Measurements from ENCODE around the gene LLCFC1. TPM values are rescaled to one million over a fixed set of nuclear protein-coding genes. Genes with fewer than 3 reads are reported as not detected.

The LLCFC1 gene
- total RNA-seq, 6 experiments from 2014 or later, result not detected

DNA sequence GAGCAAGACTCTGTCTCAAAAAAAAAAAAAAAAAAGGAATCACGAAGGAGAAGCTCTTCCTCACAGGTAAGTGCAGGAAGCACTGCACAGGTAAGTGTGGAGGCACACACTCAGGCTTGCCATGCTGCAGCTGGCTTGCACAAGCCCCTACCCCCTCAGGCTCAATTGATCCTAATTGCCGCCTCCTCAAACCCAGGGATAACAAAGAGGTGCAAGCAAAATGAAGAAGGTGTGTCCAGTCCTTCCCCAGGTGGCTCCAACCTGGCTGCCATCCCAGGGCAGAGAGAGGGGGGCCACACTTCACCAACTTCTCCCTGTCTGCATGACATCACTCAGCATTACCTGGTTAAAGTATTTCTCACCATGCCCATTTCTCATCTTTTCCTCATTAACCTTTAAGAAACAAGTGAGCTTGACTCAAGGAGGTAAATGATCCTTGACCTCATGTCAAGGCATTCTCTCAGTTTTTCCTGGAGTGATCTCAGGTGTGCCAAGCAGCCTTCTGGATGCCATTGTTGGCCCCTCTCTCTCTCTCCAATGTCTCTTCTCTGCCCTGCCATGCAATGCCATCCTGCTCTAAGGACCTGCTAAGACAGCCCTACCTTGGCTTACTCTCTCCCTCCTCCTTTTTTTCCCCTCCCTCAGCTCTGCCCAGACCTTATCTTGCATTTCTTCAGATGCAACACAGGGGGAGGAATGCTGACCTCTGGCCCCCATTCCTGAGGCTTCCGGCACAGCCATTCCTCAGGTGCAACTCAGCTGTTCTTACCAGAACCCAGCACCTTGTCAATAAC is 40.7 kb upstream of the LLCFC1 start:
- no peaks in the 10 kb centered on the region for H3K4me1 Mint-ChIP-seq (ENCODE audit: low read depth)
- H3K4me3 Mint-ChIP-seq, result no peak overlapping the region
- H3K27me3 Mint-ChIP-seq (ENCODE audit: insufficient read depth), result peaks cover 14% of the 10 kb centered on the region
- TF ChIP-seq, protein P1, sequence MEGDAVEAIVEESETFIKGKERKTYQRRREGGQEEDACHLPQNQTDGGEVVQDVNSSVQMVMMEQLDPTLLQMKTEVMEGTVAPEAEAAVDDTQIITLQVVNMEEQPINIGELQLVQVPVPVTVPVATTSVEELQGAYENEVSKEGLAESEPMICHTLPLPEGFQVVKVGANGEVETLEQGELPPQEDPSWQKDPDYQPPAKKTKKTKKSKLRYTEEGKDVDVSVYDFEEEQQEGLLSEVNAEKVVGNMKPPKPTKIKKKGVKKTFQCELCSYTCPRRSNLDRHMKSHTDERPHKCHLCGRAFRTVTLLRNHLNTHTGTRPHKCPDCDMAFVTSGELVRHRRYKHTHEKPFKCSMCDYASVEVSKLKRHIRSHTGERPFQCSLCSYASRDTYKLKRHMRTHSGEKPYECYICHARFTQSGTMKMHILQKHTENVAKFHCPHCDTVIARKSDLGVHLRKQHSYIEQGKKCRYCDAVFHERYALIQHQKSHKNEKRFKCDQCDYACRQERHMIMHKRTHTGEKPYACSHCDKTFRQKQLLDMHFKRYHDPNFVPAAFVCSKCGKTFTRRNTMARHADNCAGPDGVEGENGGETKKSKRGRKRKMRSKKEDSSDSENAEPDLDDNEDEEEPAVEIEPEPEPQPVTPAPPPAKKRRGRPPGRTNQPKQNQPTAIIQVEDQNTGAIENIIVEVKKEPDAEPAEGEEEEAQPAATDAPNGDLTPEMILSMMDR (IDR thresholded peaks at IDR 0.05), result no peak
- no peak for DNase-seq
- H3K27ac Mint-ChIP-seq, result no peak overlapping the region
- H3K36me3 Mint-ChIP-seq (ENCODE audit: low read depth), result no peaks in the 10 kb centered on the region
- no peaks in the 10 kb centered on the region for H3K9me3 Mint-ChIP-seq

GRCh38 chr7:142899661-142900060 is 39.6 kb upstream of the LLCFC1 start:
- DNase-seq, result no peak
- Mint-ChIP-seq H3K9me3 (no peaks in the 10 kb centered on the region), H3K4me3 (no peak overlapping the region), H3K27me3 (ENCODE audit: insufficient read depth) (peaks cover 14% of the 10 kb centered on the region), H3K27ac (no peak overlapping the region), H3K36me3 (ENCODE audit: low read depth) (no peaks in the 10 kb centered on the region), H3K4me1 (ENCODE audit: low read depth) (no peaks in the 10 kb centered on the region)
- TF ChIP-seq, protein P1 (IDR thresholded peaks at IDR 0.05), result no peak

DNA sequence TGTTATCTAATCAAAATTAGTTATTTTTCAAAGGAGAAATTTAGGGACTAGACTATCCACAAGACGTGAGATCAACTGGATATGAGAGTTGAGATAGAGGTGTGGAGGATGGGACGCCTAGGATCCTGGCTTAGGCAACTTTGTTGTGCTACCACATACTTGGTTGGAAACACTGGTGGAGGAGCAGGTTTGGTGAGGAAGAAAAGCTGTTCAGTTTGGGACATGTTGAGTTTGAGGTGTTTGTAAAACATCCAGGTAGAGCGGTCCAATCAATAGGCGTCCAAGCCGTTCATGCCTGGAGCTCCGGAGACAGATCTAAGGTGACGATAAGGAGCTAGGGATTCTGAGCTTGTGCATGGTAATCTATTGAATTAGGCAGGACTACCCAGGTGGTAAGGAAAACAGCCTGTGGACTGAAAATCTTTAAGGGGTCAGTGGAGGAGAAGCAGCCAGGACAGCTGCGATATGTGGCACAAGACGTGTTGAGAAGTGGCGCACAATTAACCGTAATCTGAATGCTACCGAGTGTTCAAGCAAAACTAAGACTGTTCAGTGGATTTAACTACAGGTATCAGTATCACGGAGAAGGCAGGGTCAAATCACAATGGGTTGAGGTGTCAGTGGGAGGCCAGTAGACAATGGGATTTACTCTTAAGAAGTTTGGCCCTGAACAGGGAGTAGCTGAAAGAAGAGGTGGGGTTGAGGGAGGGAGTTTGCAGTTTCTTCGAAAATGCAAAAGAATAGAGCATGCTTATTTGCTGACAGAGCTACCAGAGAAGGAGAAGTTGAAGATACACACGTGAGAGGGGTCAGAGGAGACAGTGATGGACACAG is 37.6 kb upstream of the LLCFC1 start:
- peaks cover 5% of the 10 kb centered on the region for H3K9me3 Mint-ChIP-seq
- no peaks in the 10 kb centered on the region for H3K36me3 Mint-ChIP-seq (ENCODE audit: low read depth)
- TF ChIP-seq, protein P1 (IDR thresholded peaks at IDR 0.05), result no peak
- H3K4me3 Mint-ChIP-seq, result no peak overlapping the region
- H3K4me1 Mint-ChIP-seq (ENCODE audit: low read depth), result no peaks in the 10 kb centered on the region
- H3K27me3 Mint-ChIP-seq (ENCODE audit: insufficient read depth), result peaks cover 9% of the 10 kb centered on the region
- no peak overlapping the region for H3K27ac Mint-ChIP-seq
- no peak for DNase-seq

DNA sequence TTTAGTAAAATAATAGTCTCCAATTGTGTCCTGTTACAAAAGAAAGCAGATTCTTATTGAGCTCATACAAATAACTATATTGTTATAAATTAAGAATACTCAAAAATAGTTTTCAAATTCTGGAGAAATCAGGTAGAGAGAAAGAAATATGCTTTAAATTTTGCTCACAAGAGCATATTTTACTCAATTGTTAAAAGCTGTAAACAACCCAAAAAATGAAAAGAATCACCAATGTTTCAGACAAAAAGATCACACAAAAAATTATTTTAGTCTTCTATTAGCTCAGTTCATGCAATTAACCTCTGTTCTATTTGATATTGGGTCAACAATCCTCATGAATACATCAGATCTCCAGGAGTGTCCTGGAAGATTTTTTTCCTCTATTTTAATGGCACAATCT is 35.2 kb upstream of the LLCFC1 start:
- no peak overlapping the region for H3K27ac Mint-ChIP-seq
- DNase-seq, result no peak
- TF ChIP-seq, protein P1 (IDR thresholded peaks at IDR 0.05), result no peak
- peaks cover 5% of the 10 kb centered on the region for H3K9me3 Mint-ChIP-seq
- no peaks in the 10 kb centered on the region for H3K36me3 Mint-ChIP-seq (ENCODE audit: low read depth)
- no peak overlapping the region for H3K4me3 Mint-ChIP-seq
- no peaks in the 10 kb centered on the region for H3K4me1 Mint-ChIP-seq (ENCODE audit: low read depth)
- peaks cover 1% of the 10 kb centered on the region for H3K27me3 Mint-ChIP-seq (ENCODE audit: insufficient read depth)

DNA sequence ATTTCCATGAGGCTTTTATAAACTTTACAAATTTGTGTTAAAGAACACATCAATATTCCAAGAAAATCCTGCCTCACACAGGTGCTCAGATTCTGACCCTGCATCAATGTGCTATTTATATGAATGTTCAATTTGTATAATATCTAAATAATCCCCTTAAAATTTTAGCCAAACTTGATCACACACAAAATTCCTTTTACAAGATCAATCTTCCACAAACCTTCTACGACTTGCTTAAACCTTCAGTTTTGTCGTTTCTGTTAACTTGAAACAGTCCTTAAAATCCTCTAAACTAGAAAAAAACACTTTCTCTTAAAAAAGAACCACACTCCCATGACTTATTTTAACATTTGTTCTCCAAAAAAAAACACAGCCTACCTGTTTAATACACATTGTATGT is 33.5 kb upstream of the LLCFC1 start:
- H3K36me3 Mint-ChIP-seq (ENCODE audit: low read depth), result no peaks in the 10 kb centered on the region
- no peak overlapping the region for H3K27ac Mint-ChIP-seq
- H3K27me3 Mint-ChIP-seq (ENCODE audit: insufficient read depth), result peaks cover 1% of the 10 kb centered on the region
- TF ChIP-seq, protein P1 (IDR thresholded peaks at IDR 0.05), result no peak
- peaks cover 5% of the 10 kb centered on the region for H3K9me3 Mint-ChIP-seq
- H3K4me3 Mint-ChIP-seq, result no peak overlapping the region
- no peaks in the 10 kb centered on the region for H3K4me1 Mint-ChIP-seq (ENCODE audit: low read depth)
- DNase-seq, result no peak

Measured in HFFc6 (cell line).